Measurements from ENCODE around the gene PIGU. TPM values are rescaled to one million over a fixed set of nuclear protein-coding genes. Genes with fewer than 3 reads are reported as not detected.

PIGU gene
- total and polyA plus RNA-seq, 2 of the 13 experiments (the other 11 are each of a cell fraction or from before 2014, with no cell fraction given) = 45.5 to 231 TPM

- TF ChIP-seq ZNF337 (CRISPR knock-in tag; IDR thresholded peaks at IDR 0.05; ENCODE audit: borderline replicate concordance, low read depth) (no peak), ZFP41 (CRISPR knock-in tag; IDR thresholded peaks at IDR 0.05; ENCODE audit: borderline replicate concordance) (no peak), RBFOX2 (IDR thresholded peaks at IDR 0.05; ENCODE audit: low read depth, low read length) (no peak), ZNF781 (CRISPR knock-in tag; IDR thresholded peaks at IDR 0.05; ENCODE audit: borderline replicate concordance, not compliant biosample characterization) (no peak), FOXA1 (IDR thresholded peaks at IDR 0.05) (no peak), FOXA1 (CRISPR knock-in tag; IDR thresholded peaks at IDR 0.05) (no peak), ZNF20 (CRISPR knock-in tag; IDR thresholded peaks at IDR 0.05) (no peak), CCAR2 (optimal IDR thresholded peaks at IDR 0.05; ENCODE audit: low read depth, low read length) (no peak), ZNF10 (CRISPR knock-in tag; IDR thresholded peaks at IDR 0.05; ENCODE audit: borderline replicate concordance, low read depth) (no peak), ZFP36 (IDR thresholded peaks at IDR 0.05; ENCODE audit: borderline replicate concordance, low read depth, low read length, partially characterized antibody) (no peak), ZMYM3 (CRISPR knock-in tag; IDR thresholded peaks at IDR 0.05) (peak; percentile 94), RCOR2 (CRISPR knock-in tag; IDR thresholded peaks at IDR 0.05) (peak; percentile 91), ZNF691 (CRISPR knock-in tag; IDR thresholded peaks at IDR 0.05; ENCODE audit: borderline replicate concordance, low read depth) (peak; percentile 58; the same call in 1 of the 2 replicates), FOSL2 (CRISPR knock-in tag; IDR thresholded peaks at IDR 0.05) (peak; percentile 92), ELF3 (CRISPR knock-in tag; IDR thresholded peaks at IDR 0.05) (peak; percentile 97), NR2F1 (CRISPR knock-in tag; IDR thresholded peaks at IDR 0.05) (0 out of 4 replicates have a peak, but pooled peaks of 1 of the 2 experiments have one; percentile 44), ZNF567 (CRISPR knock-in tag; IDR thresholded peaks at IDR 0.05; ENCODE audit: borderline replicate concordance) (no peak), HMG20A (CRISPR knock-in tag; IDR thresholded peaks at IDR 0.05; ENCODE audit: borderline replicate concordance) (peak; percentile 60; the same call in 1 of the 2 replicates), FOXA3 (CRISPR knock-in tag; IDR thresholded peaks at IDR 0.05) (peak; percentile 63), KLF6 (CRISPR knock-in tag; IDR thresholded peaks at IDR 0.05) (no peak), KAT8 (CRISPR knock-in tag; IDR thresholded peaks at IDR 0.05) (no peak), GABPA (IDR thresholded peaks at IDR 0.05; ENCODE audit: low read depth, low read length) (no peak), GABPA (CRISPR knock-in tag; IDR thresholded peaks at IDR 0.05; ENCODE audit: low read depth) (peak; percentile 64; the same call in 1 of the 2 replicates), ZFP91 (CRISPR knock-in tag; IDR thresholded peaks at IDR 0.05; ENCODE audit: borderline replicate concordance) (no peak), HMG20B (CRISPR knock-in tag; conservative IDR thresholded peaks at IDR 0.05) (no peak), ZNF136 (CRISPR knock-in tag; IDR thresholded peaks at IDR 0.05; ENCODE audit: low read depth) (no peak), ZKSCAN5 (CRISPR knock-in tag; IDR thresholded peaks at IDR 0.05) (no peak), NR2F2 (IDR thresholded peaks at IDR 0.05; ENCODE audit: borderline replicate concordance, low read depth) (no peak)
Observed at GRCh38 chr20:34689486-34689885, 12.6 kb upstream of the PIGU start (continued).
